GM19035 (cell line): ENCODE data around the gene FBXO22.

Experiments
- ATAC-seq: cut with Tn5 transposase; IDR thresholded peaks from one replicate; pipeline ENCODE4 v1.9.1; 2021; ENCODE audit not compliant: unreplicated experiment

The FBXO22 gene

DNA sequence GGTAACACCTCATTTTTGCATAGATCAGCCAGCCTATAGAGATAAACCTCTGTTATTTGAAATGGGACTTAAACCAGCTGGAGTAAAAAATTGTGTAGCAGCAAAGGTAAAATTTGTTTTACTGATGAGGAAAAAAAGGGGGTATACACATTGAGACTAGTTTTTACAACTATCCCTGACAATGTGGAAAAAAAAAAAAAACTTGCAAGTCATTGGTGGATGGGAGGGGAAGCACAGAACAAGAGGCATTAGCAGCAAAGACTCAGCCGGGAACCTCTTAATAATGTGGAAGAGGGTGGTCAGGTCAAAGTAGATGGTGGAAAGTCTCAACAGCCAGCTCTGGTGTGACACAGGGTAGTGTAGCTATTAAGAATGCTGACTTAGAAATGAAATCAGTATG is 14.5 kb downstream of the FBXO22 start:
- ATAC-seq, result no peak

- ATAC-seq, result no peak
Observed at GRCh38 chr15:75920079-75920478, 16.4 kb downstream of the FBXO22 start.

DNA sequence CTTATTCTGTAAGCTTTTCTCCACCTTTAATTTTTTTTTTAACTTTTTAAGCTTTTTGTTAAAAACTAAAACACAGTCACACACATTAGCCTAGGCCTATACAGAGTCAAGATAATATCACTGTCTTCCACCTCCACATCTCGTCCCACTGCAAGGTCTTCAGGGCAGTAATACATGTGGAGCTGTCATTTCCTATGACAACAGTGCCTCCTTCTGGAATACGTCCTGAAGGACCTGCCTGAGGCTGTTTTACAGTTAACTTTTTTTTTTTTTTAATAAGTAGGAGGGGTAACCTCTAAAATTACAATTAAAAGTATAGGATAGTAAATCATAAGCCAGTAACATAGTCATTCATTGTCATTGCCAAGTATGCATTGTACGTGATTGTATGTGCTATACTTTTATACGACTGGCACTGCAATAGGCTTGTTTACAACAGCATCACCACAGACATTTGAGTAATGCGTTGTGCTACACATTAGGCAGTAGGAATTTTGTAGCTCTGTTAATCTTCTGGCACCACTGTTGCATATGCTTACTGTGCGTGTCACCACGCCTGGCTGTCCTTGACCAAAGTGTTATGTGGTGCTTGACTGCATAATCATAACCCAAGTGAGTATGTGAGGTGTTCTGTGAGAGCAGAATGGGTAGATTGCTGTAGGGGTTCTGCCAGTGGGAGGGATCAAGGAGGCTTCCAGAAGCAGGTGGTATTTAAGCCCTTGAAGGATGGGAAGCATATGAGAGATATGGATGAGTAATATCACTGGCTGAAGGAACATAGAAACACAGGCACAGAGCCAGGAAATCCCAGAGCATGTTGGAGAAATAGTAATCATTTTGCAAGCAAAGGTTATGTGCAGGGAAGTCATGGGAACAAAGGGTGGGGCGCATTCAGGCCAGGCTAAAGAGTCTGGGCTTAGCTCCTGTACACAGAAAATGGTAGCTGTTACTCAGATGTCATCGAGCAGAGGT is 18.3 kb downstream of the FBXO22 start:
- ATAC-seq, result no peak

- no peak for ATAC-seq
Observed at GRCh38 chr15:75923756-75924155, 20.1 kb downstream of the FBXO22 start.

- ATAC-seq, result no peak
Observed at GRCh38 chr15:75924576-75924975, 20.9 kb downstream of the FBXO22 start.

DNA sequence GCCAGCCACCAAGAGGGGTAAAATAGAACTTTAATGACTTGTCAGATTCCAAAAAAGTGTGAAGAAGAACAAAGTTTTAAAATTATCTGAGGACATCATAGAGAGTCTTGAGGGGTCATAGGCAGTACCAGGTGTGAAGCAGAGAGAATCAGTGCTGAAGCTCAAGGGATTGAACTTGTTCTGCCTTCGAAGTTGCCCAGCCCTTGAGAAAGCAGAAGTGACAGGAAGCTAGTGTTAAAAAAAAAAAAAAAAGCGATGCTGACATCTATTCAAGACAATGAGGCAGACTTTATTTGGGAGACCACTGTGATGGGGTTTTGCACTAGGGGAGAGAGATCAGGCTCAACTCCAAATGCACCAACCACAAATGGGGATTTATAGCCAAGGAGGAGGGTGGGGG is 21.8 kb downstream of the FBXO22 start:
- ATAC-seq, result no peak

DNA sequence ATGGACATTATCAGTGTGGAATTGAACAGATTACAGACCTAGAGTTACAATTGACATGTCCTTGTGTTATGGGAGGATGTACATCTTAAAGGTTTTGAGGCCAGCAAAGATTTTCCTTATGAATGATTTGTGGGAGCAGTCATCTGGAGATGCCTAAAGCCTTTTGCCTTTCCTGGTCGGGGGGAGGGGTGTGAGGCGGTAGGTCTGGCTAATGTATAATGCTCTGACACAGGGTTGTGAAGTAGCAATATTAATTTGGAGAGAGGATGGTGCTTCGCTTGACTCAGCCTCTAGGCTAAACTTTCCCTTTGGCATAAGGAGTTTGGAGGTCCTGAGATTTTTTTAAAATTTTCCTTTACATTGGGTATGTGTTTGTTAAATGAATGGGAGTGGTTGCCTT is 23.3 kb downstream of the FBXO22 start:
- no peak for ATAC-seq

GRCh38 chr15:75927601-75928000 is 23.9 kb downstream of the FBXO22 start:
- no peak for ATAC-seq

DNA sequence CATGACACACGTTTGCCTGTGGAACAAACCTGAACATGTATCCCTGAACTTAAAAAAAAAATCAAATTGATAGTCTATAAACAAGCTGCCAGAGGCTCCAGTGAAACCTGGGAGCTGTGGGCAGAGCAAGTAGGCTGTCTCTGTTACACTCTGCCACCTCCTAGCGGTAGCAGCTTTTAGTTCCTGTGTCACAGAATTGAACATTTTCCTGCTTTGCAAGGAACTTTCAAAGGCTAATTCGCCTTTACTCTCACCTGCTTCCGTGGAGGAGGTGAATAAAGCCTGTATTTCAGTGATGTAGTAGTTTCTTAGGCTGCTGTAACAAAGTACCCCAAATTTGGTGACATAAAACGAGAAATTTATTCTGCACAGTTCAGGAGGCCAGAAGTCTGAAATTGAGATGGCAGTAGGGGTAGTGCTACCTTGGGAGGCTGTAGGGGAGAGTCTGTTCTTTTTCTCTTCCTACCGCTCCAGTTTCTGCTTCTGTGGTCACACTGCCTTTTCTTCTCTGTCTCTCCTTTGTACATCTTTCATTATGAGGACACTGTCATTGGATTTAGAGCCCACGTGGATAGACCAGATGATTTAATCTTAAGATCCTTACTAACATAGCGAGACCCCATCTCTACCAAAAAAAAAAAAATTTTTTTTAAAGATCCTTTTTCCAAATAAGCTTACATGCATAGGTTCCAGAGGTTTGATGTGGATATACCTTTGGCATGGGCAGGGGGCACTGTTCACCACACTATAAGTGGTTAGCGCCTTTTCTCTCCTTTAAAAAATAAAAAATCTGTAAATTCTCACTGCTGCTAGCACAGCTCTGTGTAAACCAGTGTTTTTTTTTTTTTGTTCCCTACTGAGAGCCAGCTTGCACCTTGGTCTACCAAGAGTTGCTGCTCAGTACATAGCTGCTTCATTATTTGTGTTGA is 25.3 kb downstream of the FBXO22 start:
- no peak for ATAC-seq

- ATAC-seq, result no peak
Observed at GRCh38 chr15:75929799-75930565, 26.3 kb downstream of the FBXO22 start.

DNA sequence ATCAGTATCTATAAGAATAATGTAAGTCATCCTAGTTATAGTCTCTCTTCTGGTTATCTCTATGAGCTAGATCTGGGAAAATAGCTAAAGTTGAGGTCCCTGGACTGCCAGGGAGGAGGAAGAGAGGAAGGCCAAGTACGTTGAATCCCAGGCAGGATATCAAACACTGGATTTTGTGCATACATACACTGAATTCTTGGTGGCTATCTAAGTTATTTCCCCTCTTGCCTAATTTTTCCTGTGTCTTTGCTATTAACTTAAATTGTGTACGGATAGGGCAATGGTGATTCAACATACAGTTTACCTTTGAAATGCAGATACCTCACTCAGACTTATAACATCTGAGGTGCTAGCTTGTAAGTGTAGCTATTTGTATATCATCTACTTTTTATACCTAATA is 27.2 kb downstream of the FBXO22 start:
- no peak for ATAC-seq

GRCh38 chr15:75942464-75942863 is 38.8 kb downstream of the FBXO22 start:
- ATAC-seq, result no peak

- no peak for ATAC-seq
Observed at GRCh38 chr15:75943246-75943645, 39.6 kb downstream of the FBXO22 start.

- no peak for ATAC-seq
Observed at GRCh38 chr15:75943713-75944215, 40.1 kb downstream of the FBXO22 start.

- ATAC-seq, result no peak
Observed at GRCh38 chr15:75945953-75946352, 42.3 kb downstream of the FBXO22 start.

DNA sequence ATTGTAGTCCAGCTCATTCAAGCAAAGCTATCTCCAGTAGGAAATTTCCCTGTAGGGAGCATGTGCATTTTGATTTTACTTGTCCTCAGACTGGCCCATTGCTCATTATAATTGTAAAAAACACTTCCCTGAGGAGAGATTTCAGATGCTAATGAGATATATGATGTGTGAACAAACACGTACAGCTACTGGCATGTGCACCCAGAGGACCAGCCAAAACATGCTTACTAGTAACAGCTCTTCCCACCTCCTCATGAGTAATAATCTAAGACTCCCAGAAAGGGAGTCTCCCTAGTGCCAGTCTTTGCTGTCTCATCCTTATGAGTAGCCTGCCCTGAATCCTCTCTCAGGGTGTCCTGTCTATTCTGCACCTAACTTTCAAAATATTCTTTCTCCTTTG is 43.4 kb downstream of the FBXO22 start:
- ATAC-seq, result no peak

DNA sequence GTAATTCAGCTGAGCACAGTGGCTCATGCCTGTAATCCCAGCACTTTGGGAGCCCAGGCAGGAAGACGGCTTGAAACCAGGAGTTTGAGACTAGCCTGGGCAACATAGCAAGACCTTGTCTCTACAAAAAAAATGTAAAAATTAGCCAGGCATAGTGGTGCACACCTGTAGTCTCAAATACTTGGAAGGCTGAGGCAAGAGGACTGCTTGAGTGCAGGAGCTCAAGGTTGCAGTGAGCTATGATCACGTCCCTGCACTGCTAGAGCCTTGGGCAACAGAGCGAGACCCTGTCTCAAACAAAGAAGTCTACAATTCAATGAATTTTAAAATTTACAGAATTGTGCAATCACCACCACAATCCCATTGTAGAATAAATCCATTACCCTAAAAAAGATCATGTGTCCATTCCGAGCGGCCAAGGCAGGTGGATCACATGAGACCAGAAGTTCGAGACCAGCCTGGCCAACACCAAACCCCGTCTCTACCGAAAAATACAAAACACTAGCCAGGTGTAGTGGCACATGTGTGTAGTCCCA is 45.2 kb downstream of the FBXO22 start:
- no peak for ATAC-seq

DNA sequence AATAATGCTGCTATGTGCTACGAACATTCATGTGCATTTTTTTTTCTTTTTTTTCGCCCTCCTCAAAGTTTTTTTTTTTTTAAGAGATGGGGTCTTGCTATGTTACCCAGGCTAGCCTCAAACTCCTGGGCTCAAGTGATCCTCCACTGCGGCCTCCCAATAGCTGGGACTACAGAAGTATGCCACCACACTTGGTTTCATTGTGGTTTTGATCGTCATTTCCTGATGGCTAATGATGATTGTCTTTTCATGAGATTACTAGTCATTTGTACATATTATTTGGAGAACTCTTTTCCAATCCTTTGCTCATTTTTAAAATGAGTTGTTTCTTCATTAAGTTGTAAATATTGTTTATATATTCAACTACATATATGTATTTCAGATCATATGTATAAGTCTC is 48.8 kb downstream of the FBXO22 start:
- no peak for ATAC-seq

GRCh38 chr15:75955720-75956119 is 52.0 kb downstream of the FBXO22 start:
- ATAC-seq, result no peak

GRCh38 chr15:75961331-75961730 is 57.7 kb downstream of the FBXO22 start:
- no peak for ATAC-seq

DNA sequence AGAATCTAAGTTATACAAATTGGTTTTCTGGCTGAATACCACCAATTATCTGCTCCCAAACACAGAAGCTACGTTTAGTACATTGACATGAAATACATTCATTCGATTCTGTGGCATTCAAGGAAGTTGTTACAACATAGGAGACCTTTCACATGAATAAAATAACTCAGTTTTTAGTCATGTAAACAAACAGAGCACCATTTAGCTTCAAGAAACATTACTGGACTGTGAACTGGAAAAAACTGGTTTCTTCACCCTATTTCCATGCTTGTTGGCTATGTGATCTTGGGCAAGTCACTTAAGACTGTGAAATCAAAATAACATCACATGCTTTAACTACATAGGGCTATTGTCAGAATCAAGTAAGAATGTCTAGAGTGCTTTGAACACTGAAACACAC is 62.4 kb downstream of the FBXO22 start:
- no peak for ATAC-seq
